Stimulated activated naive CD4-positive, alpha-beta T cell treated with Interleukin-2 at 50 U/mL for 16 hours (primary cell): ENCODE results near the gene FOXK1.
"Not testable (repeated sequence)": the region's sequence is repeated elsewhere in the genome, so short reads cannot be mapped to it uniquely, and the experiment has no call there.

Experiments
- DNase-seq: peaks from one replicate; lab custom pipeline; 2025; lab: John Stamatoyannopoulos, UW

Gene FOXK1

GRCh38 chr7:4667776-4668509 is 14.2 kb upstream of the FOXK1 start:
- DNase-seq, result no peak

DNA sequence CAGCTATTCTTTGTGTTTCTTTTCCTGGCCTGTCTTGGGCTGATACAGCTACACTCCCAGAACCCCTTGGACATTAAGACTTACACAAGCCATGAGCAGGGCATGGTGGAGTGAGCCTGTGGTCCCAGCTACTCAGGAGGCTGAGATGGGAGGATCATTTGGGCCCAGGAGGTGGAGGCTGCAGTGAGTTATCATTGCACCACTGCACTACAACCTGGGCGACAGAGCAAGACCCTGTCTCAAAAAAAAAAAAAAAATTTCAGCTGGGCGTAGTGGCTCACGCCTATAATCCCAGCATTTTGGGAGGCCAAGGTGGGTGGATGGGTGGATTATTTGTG is 13.6 kb upstream of the FOXK1 start:
- no peak for DNase-seq

DNA sequence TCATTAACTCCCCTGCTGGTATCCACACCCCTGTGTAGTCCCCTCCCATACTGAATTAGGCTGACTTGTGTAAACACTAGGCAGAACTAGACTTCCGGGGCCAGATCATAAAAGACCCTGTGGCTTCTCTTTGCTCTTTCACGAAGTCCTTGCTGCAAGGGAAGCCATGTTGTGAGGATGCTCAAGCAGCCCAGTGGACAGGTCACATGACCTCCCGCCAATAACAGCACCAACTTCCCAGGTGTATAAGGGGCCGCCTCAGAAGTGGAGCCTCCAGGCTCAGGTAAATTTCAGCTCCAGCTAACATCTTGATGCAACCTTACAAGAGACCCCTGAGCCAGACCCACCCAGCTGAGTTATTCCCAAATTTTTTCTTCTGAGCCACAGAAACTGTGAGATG is 11.3 kb upstream of the FOXK1 start:
- DNase-seq, result no peak

GRCh38 chr7:4675771-4676367 is 6.2 kb upstream of the FOXK1 start:
- DNase-seq, result no peak

- not testable (repeated sequence) for DNase-seq
These were observed 4.6 kb upstream of the FOXK1 start for GRCh38 chr7:4677518-4677917.

DNA sequence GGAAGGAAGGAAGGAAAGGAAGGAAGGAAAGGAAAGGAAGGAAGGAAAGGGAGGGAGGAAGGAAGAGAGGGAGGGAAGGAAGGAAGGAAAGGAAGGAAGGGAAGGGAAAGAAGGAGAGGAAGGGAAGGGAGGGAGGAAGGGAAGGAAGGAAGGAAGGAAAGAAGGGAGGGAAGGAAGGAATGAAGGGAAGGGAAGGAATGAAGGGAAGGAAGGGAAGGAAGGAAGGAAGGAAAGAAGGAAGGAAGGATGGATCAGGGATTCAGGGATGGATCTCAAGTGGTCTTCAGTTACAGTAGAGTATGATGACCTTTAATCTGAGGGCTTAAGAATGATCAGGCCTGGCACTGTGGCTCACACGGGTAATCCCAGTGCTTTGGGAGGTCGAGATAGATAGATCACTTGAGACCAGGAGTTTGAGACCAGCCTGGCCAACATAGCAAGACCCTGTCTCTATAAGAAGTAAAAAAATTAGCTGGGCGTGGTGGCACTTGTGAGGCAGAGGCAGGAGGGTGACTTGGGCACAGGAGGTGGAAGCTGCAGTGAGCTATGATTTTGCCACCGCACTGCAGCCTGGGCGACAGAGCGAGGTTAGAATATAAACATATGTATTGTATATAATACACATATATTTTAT is 760 bp upstream of the FOXK1 start:
- DNase-seq, result no peak

DNA sequence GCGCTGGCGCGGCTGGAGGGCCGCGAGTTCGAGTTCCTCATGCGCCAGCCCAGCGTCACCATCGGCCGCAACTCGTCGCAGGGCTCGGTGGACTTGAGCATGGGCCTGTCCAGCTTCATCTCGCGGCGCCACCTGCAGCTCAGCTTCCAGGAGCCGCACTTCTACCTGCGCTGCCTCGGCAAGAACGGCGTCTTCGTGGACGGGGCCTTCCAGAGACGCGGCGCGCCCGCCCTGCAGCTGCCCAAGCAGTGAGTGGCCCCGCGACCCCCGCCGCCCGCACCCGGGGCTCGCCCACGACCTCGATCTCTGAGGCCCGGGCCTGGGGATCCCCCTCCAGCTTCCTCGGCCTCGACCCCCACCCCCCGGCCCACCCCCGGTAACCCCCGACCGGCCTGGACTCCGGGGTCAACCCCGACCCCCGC is 537 bp downstream of the FOXK1 start:
- DNase-seq, result peak; percentile 42

DNA sequence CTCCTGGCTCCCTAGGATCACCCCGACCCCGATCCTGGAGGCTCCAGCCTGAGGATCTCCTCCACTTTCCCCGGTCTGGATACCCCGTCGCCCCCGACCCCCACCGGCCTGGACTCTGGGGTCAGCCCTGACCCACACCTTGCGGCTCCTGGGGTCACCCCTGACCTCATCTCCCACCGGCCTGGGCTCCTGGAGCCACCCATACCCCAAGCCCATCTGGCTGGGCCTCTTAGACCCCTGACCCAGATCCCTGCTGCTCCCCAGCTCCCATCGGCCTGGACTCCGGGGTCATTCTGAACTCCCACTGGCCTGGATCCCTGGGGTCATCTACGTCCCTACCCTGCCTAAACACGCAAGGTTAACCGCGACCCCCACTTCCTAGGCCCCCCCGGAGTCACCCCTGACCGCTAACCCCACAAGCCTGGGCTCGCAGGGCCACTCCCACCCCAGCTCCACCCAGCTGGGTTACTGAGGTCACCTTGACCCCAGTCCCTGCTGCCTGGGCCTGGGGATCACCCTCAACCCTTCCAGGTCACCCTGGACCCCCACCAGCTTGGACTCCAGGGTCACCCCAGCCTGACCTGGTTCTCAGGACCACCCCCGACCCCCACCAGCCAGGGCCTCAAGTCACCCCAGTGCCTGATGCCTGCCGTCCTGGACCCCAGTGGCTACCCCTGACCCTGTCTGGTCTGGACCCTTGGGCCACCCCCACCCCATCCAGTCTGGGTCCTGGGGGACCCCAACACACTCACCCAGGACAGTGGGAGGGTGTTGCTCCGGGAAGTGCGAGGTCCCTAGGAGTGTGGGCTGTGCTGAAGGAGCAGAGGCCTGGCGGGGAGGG is 1.2 kb downstream of the FOXK1 start:
- DNase-seq, result no peak

DNA sequence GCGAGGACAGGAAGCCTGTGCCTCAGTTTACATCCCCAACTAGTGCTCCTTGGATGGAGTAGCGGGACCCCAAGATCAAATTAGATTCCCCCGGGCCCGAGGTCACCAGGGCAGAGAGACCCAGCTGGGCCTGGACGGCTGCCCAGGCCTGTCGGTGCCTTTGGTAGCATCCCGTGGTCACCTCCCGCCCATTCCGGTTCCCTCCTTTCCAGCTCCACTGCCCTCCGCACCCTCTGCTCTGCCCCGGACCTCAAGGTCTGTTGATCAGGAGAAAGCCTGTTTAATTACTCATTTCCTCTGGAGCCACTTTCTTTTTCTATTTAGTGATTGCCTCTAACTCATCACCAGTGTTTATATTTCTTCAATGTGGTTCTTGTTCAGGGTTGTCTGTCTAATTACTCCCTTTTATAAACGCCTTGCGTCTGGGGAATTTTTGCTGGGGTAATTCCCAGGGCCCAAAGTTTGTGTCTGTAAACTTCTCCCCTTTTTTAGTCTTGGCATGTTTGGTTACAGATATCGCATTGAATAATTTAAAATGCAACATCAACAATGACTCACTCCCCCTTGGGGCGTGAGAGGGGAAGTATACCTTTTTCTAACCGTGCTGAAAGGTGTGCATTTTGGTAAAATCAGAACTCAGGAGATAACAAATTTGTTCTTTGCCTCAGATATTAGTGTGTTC is 1.9 kb downstream of the FOXK1 start:
- DNase-seq, result peak; percentile 20

DNA sequence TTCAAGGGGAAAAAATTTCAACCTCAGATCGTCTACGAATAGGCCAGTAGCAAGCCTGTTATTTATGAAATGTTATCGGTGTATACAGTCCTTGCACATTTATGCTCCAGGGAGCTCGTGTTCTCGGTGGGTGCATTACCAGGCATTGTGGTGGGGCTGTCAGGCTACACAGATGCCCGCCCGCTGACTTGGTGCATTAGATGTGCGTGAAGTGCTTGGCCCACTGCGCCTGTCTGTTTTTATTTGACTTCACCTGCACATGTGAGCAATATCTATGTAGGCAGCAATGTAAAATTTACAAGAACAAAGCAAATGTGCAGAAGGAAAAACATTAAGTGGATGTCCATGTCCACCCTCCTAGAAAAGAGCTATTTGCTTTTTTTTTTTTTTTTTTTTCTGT is 2.8 kb downstream of the FOXK1 start:
- DNase-seq, result no peak

DNA sequence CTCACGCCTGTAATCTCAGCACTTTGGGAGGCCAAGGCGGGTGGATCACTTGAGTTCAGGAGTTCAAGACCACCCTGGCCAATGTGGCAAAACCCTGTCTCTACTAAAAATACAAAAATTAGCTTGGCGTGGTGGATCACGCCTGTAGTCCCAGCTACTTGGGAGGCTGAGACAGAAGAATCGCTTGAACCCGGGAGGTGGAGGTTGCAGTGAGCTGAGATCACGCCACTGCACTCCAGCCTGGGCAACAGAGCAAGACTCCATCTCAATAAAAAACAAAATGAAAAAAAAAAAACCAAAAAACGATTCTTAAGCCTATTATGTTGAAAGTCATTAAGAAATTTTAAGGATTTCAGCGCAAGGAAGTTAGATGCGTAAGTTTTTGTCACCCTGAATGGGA is 3.6 kb downstream of the FOXK1 start:
- DNase-seq, result not testable (repeated sequence)

GRCh38 chr7:4687956-4688355 is 5.9 kb downstream of the FOXK1 start:
- no peak for DNase-seq

GRCh38 chr7:4689151-4689550 is 7.1 kb downstream of the FOXK1 start:
- DNase-seq, result no peak

DNA sequence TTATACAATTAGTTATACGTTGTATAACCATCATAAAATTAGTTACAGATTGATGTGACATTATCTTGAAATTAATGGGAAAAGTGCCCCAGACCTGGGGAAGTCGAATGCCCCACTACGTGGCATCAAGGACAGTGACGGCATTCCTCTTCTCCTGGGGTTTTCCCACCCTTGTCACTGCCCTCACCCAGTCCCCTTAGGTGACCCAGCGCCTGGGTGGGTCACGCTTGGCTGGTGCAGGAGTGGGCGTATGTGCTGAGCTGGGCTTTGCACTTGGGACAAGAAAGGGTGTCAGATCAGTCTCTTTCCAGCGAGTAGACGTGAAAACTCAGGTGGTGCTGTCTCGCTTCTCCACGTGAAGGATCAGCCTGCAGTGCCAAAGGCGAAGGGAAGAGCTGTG is 7.6 kb downstream of the FOXK1 start:
- DNase-seq, result no peak

DNA sequence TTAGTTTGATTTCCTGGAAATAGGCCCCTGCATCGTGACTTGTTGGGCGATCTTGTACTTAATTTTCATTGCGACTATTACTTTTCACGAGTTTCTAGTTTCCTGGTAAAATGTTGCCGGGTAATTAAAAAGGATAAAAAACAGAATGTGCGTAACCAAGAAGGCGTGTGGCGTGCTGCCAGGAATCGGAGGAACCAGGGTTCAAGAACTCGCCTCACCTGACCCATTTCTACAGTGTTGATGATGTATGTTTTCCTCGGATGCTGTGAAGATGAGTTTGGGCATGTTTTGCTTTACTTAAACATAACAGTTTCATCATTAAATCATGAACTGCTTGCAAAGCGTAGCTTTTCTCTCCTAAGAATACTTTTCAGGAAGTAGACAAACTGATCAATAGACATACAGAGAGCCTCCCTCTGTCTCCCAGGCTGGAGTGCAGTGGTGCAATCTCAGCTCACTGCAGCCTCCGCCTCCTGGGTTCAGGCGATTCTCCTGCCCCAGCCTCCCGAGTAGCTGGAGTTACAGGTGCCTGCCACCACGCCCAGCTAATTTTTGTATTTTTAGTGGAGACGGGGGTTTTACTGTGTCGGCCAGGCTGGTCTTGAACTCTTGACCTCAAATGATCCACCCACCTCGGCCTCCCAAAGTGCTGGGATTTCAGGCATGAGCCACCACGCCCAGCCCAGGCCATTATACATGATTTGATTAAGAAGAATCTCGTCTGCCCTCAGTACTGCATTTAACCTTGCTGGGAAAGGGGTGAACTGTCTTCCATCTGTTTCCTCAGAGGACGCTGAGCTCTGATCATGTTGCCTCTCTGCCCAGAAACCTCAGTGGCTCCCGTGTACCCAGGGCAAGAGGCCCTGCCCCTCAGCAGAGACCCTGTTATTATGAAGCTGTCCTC is 9.1 kb downstream of the FOXK1 start:
- no peak for DNase-seq

GRCh38 chr7:4692055-4692454 is 10.0 kb downstream of the FOXK1 start:
- no peak for DNase-seq

GRCh38 chr7:4692622-4693021 is 10.5 kb downstream of the FOXK1 start:
- not testable (repeated sequence) for DNase-seq

DNA sequence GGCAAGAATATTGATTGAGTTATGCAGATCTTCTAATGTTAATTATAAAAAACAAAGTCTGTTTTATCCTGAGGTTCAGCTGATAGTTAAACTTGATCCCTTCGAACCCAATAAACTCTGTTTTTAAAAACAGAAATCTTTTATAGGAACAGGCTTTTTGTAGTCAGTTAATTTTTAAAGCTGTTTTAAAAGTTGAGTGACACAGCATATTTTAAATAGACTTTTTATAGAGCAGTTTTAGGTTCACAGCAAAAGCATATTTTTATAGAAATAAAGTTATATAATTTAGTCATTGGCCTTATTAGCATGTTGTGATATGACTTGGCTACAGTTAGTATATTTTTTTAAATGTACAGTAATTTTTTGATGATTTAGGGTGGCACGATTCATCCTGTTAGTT is 11.1 kb downstream of the FOXK1 start:
- DNase-seq, result no peak

GRCh38 chr7:4693749-4694148 is 11.7 kb downstream of the FOXK1 start:
- no peak for DNase-seq

DNA sequence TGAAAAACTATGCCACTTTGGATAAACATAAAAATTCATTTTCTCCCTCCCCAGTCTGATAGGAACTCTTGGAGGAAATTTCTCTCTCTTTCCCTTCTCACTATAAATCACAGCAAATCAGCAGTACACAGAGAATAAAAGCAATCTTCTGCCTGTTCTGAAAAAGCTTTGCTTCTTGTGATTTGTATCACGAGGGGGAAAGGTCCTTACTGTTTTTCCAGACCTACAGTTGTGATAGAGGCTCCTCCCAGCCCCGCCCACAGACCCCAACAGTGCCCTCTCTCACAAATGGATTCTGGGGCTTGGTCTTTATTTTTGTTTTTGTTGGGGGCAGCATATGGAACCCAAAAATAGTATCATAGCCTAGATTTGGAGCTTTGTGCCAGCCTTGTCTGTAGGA is 12.2 kb downstream of the FOXK1 start:
- DNase-seq, result no peak

DNA sequence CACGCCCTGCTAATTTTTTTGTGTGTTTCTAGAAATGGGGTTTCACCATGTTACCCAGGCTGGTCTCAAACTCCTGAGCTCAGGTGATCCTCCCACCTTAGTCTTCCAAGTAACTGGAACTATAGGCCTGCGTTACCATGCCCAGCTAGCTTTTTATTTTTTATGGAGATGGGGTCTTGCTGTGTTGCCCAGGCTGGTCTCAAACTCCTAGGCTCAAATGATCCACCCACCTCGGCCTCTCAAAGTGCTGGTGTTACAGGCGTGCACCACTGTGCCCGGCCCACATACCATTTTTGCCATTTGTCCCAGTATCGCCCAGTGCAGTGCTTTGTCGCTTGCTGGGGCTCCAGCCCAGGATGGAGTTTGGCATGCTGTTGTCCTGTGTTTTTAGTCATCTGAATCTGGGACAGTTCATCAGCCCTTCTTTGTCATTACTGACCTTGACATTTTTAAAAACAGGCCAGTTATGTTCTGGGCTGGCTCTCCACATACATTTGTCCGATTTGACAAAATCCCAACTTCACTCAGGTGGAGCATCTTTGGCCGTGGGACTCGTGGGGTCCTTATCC is 16.7 kb downstream of the FOXK1 start:
- no peak for DNase-seq
